Measurements from ENCODE around the gene HNRNPLL.

The HNRNPLL gene

DNA sequence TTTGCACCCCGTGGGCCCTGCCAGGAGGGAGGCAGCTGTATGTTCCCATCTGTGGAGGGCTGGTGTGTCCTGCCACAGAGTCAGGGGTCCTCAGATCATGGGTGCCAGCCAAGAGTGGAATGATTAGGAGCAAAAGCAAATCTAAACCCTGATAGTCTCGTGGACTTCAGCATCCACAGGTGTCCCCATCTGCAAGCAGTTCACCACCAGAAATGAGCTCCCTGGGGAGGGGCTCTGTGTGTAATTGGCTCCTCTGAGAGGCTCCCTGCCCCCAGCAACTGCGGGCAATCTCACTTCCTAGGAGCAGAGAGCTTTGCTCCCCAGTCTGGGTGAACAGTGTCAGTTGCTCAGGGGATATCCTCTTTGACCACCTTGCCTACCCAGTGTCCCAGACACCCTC is 78.1 kb downstream of the HNRNPLL start:
- no peak for FAIRE-seq

DNA sequence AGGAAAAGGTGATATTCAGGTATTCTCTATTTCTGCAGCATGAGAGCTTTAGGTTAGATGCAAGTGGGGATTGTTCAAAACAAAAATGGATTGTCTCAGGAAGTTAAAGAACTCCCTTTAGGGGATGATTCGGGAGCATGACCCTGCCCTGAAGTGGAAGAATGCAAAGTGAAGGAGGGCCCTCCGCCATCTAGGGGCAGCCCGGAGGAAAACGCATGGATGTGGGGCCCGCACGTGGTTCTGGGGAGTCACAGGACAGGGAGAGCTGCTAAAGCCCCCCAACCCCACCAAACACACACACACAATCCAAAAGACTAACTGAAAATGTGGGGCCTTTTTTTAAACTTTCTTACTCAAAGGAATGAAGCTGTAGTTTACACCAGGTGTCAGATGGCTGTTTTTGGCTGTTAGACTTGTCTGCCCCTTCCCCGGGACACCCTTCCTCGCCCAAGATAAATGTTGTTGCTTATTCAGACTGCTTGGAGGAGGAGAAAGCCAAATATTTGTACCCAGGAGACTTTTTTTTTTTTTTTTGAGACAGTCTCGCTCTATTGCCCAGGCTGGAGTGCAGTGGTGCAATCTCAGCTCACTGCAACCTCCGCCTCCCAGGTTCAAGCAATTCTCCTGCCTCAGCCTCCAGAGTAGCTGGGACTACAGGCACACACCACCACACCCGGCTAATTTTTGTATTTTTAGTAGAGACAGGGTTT is 78.8 kb downstream of the HNRNPLL start:
- no peak for FAIRE-seq

DNA sequence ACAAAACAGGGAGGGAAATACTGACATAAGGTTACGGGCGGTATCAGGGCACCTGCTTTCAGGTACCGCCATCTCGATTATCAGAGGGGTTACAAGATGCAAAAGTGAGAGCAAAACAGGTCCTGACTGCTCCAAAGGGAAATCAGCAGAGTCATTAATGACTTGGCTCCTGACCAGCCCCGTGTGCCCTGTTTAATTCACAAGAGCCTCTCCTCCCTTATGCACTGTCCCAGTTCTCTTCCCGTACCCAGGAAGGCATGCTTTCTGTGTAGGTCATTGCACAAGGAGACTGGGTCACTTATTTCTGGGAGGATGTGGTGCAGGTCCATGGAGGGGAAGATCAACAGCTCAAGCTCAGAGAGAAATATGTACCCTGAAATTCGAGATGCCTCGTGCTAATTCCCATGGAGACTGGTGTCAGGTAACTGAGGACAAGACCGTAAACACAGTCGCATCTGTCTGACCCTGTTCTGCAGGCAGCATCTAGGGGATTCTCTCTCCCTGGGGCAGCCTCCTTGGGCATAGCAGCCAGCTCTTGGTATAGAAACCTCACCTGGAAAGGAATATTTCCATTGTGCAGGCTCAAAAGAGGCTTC is 79.9 kb downstream of the HNRNPLL start:
- FAIRE-seq, result no peak

DNA sequence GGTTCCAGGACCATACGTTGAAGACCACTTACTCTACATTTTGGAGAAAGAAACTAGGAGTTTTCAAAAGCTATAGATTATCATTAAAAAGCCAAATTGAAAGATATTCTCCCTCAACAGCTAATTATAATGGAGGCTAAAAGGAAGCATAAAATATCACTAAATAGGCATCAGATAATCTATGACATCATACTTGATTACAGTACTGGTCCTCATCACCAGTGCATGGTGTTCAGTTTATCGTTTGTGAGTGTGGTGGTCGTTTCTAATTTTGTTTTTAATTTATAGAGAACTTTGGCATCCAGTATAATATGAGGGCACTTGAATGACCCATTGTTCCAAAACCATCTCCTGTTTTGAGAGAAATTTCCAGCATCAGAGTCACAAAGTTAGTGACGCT is 80.9 kb downstream of the HNRNPLL start:
- no peak for FAIRE-seq

DNA sequence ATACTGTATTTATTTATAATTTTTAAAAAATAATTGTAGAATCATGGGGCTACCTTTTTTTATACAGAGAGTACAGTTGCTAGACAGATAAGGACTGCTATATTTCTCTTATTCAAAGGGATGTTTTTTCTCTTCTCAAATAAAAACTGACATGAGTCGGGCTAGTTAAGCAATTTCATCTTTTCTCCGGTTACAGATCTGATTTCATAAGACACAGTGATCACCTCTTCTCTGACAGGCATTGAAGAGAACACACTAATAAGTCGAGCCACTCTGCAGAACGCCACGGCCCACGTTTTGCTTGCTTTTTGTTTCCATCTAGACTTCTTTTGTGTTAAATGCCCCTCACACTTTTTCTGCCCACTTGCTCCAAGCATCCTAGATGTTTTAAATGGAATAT is 85.4 kb downstream of the HNRNPLL start:
- no peak for FAIRE-seq

DNA sequence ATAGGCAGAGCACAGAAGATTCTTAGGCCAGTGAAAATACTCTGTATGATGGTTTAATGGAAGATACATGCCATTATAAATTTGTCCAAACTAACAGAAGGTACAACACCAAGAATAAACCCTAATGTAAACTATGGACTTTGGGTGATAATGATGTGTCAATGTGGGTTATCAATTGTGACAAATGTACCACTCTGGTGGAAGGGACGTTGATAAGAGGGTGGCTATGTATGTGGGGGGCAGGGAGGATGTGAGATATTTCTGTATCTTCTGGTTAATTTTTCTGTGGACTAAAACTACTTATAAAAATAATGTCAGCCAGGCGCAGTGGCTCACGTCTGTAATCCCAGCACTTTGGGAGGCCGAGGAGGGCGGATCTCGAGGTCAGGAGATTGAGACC is 86.2 kb downstream of the HNRNPLL start:
- no peak for FAIRE-seq

DNA sequence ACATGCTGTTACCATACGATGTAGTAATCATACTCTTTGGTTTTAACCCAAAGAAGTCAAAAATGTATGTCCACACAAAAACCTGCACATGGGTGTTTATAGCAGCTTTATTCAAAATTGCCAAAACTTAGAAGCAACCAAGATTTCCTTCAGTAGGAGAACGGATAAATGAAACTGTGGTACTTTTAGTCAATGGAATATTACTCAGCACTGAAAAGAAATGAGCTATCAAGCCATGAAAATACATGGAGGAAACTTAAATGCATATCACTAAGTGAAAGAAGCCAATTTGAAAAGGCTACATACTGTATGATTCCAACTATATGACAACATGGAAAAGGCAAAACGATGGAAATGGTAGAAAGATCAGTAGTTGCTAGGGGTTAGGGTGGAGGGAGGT is 86.6 kb downstream of the HNRNPLL start:
- FAIRE-seq, result no peak

DNA sequence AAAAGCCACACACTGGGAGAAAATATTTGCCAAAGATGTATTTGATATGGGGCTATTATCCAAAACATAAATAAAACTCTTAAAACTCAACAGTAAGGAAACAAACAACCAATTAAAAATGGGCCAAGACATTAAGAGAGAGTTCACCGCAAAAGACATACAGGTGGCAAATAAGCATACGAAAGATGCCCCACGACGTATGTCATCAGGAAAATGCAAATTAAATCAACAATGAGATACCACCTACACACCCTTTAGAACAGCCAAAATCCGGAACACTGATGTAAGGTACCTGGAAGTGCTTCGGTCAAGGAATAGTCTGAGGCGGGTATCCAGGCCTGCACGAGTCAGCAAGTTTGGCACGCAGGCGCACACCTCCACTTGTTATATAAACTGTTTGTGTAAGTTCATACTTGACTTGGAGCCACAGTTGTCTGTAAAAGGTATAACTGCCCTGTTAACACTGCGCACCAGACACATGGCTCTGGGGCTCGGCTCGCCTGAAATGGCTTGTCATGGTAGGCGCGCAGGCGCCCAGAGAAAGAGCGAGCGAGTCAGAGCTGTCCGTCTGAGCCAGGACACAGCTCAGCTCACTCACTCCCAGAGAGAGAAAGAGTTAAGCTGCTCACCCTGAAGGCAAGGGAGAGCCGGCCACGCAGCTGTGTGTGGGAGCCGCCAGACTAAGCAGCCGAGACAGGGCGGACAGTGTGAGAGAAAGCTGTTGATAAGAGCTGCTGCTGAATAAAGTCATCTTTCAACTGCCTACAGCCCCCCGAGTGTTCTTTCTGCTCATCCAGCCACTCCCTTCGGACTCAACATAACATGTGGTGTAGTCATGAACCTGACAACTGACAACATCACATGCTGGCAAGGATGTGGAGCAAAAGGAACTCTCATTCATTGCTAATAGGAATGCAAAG is 87.3 kb downstream of the HNRNPLL start:
- FAIRE-seq, result no peak

DNA sequence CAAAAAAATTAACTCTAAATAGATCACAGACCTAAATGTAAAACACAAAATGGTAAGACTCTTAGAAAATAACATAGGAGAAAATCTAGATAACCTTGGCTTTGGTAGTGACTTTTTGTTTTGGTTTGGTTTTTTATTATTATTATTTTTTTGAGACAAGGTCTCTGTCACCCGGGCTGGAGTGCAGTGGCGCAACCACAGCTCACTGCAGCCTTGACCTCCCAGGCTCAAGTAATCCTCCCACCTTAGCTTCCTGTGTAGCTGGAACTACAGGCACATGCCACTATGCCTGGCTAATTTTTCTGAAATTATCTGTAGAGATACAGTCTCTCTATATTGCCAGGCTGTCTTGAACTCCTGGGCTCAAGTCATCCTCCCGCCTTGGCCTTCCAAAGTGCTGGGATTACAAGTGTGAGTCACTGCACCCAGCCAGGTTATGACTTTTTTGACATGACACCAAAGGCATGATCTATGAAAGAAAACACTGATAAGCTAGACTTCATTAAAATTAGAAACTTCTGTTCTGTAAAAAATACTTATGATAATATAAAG is 88.0 kb downstream of the HNRNPLL start:
- FAIRE-seq, result no peak

DNA sequence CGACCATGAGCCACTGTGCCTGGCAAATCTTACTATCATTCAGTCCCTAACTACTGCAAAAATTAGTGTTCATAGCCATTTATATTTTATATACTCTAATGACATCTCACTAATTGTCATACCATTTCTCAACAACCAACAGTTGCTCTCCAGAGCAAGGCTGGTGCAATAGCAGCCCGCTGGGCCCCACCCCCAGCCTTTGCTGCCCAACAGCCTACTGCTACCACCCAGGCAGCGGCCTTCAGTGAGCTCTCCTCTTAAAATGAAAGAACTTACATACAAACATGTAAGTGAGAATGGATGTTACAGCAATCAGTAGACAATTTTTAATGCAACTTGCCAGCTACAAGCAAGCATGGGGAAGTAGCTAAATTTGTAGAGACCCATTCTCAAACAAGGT is 90.5 kb downstream of the HNRNPLL start:
- FAIRE-seq, result no peak

All from islet of Langerhans (tissue), 1 donor.